HG02642 (cell line): ENCODE measurements around the gene SERTAD1.

ENCODE experiments used
- ATAC-seq: cut with Tn5 transposase; IDR thresholded peaks from one replicate; pipeline ENCODE4 v1.9.1; 2021; ENCODE audit warnings: mild to moderate bottlenecking; ENCODE audit not compliant: unreplicated experiment, poor library complexity

SERTAD1 gene

GRCh38 chr19:40380199-40381037 lies 45.4 kb downstream of the SERTAD1 start:
- ATAC-seq, result no peak

GRCh38 chr19:40379446-40380198 lies 46.2 kb downstream of the SERTAD1 start:
- ATAC-seq, result no peak

GRCh38 chr19:40378509-40378908 lies 47.3 kb downstream of the SERTAD1 start:
- ATAC-seq, result no peak

GRCh38 chr19:40377876-40378385 lies 47.9 kb downstream of the SERTAD1 start:
- no peak for ATAC-seq

- ATAC-seq, result no peak
These were observed 49.4 kb downstream of the SERTAD1 start for GRCh38 chr19:40376286-40376862.

- ATAC-seq, result no peak
These were observed 51.7 kb downstream of the SERTAD1 start for GRCh38 chr19:40374084-40374483.

GRCh38 chr19:40371802-40372122 lies 54.0 kb downstream of the SERTAD1 start:
- no peak for ATAC-seq
